ACC112 (cell line): Measurements from ENCODE around the gene OR1I1.
"Not testable (repeated sequence)": the region's sequence is repeated elsewhere in the genome, so short reads cannot be mapped to it uniquely, and the experiment has no call there.

Experiments used
- H2AFZ ChIP-seq: fragments of 200-600 bp; sonication (generic); one replicate; pipeline ENCODE4 v1.6.0; 2017; ENCODE audit warnings: antibody characterized with exemption, low read length; ENCODE audit not compliant: unreplicated experiment
- H3K27ac ChIP-seq: fragments of 200-600 bp; sonication (generic); 2 replicates; pipeline ENCODE4 v1.5.1; 2014; ENCODE audit warnings: low read depth, mild to moderate bottlenecking, antibody characterized with exemption, low read length, moderate library complexity
- H3K27me3 ChIP-seq: fragments of 200-600 bp; sonication (generic); 2 replicates; pipeline ENCODE4 v1.6.1; 2014; ENCODE audit warnings: mild to moderate bottlenecking, antibody characterized with exemption, low read length, moderate library complexity, mixed read lengths; ENCODE audit not compliant: insufficient read depth
- H3K36me3 ChIP-seq: fragments of 200-600 bp; sonication (generic); 2 replicates; pipeline ENCODE4 v1.6.1; 2016; ENCODE audit warnings: mild to moderate bottlenecking, antibody characterized with exemption, low read length, moderate library complexity, mixed read lengths; ENCODE audit not compliant: insufficient read depth
- H3K4me1 ChIP-seq: fragments of 200-600 bp; sonication (generic); one replicate; pipeline ENCODE4 v1.6.1; 2016; ENCODE audit warnings: low read length, mixed read lengths; ENCODE audit not compliant: insufficient read depth, unreplicated experiment, control insufficient read depth
- H3K4me3 ChIP-seq: fragments of 200-600 bp; sonication (generic); 2 replicates; pipeline ENCODE4 v1.5.1; 2014; ENCODE audit warnings: mild to moderate bottlenecking, low read depth, low read length
- H3K79me2 ChIP-seq: fragments of 200-600 bp; sonication (generic); one replicate; pipeline ENCODE4 v1.6.0; 2016; ENCODE audit warnings: low read length; ENCODE audit not compliant: control insufficient read depth, unreplicated experiment, insufficient read depth

Gene OR1I1

DNA sequence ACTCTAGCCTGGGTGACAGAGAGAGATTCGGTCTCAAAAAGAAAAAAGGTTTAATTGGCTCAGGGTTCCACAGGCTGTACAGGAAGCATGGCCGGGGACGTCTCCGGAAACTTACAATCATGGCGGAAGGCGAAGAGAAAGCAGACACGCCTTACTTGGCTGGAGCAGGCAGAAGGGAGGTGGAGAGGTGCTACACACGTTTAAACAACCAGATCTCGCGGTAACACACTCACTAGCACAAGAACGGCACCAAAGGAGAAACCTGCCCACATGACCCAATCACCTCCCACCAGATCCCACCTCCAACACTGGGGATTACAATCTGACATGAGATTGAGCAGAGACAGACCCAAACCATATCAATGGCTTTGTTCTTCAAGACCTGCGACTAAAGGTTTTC, 20.0 kb upstream of the OR1I1 start:
- no peaks in the 10 kb centered on the region for H3K36me3 ChIP-seq
- H3K27ac ChIP-seq, result no peak overlapping the region
- H3K4me1 ChIP-seq, result no peaks in the 10 kb centered on the region
- H3K4me3 ChIP-seq, result no peak overlapping the region
- no peaks in the 10 kb centered on the region for H3K79me2 ChIP-seq
- H3K27me3 ChIP-seq, result peaks cover 45% of the 10 kb centered on the region
- H2AFZ ChIP-seq, result no peak overlapping the region

GRCh38 chr19:15070386-15070785, 11.6 kb upstream of the OR1I1 start:
- not testable (repeated sequence) for H3K79me2 ChIP-seq, H3K36me3 ChIP-seq, H3K4me1 ChIP-seq, H3K4me3 ChIP-seq, H2AFZ ChIP-seq, H3K27ac ChIP-seq
- H3K27me3 ChIP-seq, result peaks cover 12% of the 10 kb centered on the region

- H3K27me3 ChIP-seq, result peaks cover 2% of the 10 kb centered on the region; the same call in 1 of the 2 replicates
- no peak overlapping the region for H3K4me3 ChIP-seq
- no peak overlapping the region for H3K27ac ChIP-seq
- H3K79me2 ChIP-seq, result no peaks in the 10 kb centered on the region
- no peaks in the 10 kb centered on the region for H3K4me1 ChIP-seq
- no peak overlapping the region for H2AFZ ChIP-seq
- H3K36me3 ChIP-seq, result no peaks in the 10 kb centered on the region
Measured at GRCh38 chr19:15072930-15073647, 8.9 kb upstream of the OR1I1 start.

DNA sequence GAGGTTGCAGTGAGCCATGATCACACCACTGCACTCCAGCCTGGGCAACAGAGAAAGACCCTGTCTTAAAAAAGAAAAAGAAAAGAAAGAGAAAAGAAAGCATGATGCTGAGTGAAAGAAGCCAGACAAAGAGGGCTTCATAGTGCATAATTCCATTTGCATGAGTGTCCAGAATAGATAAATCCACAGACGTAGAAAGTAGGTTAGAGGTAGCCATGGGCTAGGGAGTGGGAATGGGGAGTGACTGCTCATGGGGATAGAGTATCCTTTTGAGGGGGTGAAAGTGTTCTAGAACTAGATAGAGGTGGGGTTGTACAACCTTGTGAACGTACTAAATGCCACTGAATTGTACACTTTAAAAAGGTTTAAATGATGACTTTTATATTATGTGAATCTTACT, 7.6 kb upstream of the OR1I1 start:
- Histone ChIP-seq H3K4me3 (no peak overlapping the region), H3K36me3 (no peaks in the 10 kb centered on the region), H3K27me3 (peaks cover 8% of the 10 kb centered on the region; the same call in 1 of the 2 replicates), H3K27ac (no peak overlapping the region), H3K79me2 (no peaks in the 10 kb centered on the region), H2AFZ (no peak overlapping the region), H3K4me1 (no peaks in the 10 kb centered on the region)

DNA sequence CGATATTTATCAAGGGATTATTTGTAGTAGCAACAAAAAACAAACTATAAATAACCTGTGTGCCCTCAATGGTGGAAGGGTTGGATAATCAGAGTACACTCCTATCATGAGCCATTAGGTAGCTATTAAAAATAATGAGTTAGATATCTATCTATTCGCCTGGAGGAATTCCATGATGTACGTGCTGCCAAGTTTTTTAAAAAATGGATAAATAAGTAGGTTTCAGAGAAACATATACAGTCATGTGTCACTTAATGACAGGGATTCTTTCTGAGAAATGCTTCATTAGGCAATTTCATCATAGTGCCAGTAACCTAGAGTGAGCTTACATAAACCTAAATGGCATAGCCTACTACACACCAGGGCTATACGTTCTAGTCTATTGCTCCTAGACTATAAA, 6.2 kb upstream of the OR1I1 start:
- peaks cover 11% of the 10 kb centered on the region; the same call in 1 of the 2 replicates for H3K27me3 ChIP-seq
- H2AFZ ChIP-seq, result no peak overlapping the region
- no peaks in the 10 kb centered on the region for H3K4me1 ChIP-seq

DNA sequence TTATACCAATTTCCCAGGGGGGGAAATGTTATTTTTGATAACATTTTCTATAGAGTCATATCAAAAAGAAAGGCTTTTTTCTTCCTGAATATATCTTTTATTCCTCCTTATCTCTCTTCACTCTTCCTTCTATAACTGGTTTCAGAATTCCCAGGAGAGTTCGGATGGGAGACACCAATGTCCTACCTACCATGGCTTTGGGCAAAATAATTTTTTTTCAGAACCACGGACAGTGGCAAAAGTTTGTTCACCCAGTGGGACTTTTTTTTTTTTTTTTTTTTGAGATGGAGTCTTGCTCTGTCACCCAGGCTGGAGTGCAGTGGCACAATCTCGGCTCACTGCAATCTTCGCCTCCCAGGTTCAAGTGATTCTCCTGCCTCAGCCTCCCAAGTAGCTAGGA, 2.0 kb upstream of the OR1I1 start:
- not testable (repeated sequence) for H2AFZ ChIP-seq, H3K27ac ChIP-seq, H3K4me3 ChIP-seq, H3K36me3 ChIP-seq, H3K4me1 ChIP-seq, H3K79me2 ChIP-seq
- H3K27me3 ChIP-seq, result peaks cover 19% of the 10 kb centered on the region; the same call in 1 of the 2 replicates

More for the DNA sequence above, 6.2 kb upstream of the OR1I1 start:
- Histone ChIP-seq H3K27ac (no peak overlapping the region), H3K4me3 (no peak overlapping the region), H3K79me2 (no peaks in the 10 kb centered on the region), H3K36me3 (no peaks in the 10 kb centered on the region)

DNA sequence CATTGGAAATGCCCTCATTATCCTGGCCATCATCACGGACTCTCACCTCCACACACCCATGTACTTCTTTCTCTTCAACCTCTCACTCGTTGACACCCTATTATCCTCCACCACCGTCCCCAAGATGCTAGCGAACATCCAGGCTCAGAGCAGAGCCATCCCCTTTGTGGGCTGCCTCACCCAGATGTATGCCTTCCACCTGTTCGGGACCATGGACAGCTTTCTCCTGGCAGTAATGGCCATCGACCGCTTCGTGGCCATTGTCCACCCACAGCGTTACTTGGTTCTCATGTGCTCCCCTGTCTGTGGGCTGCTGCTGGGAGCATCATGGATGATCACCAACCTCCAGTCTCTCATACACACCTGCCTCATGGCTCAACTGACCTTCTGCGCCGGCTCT, 5.2 kb downstream of the OR1I1 start:
- Histone ChIP-seq H3K27ac (no peak overlapping the region), H3K27me3 (peaks cover 36% of the 10 kb centered on the region), H3K4me3 (no peak overlapping the region), H2AFZ (no peak overlapping the region), H3K36me3 (no peaks in the 10 kb centered on the region), H3K4me1 (no peaks in the 10 kb centered on the region), H3K79me2 (no peaks in the 10 kb centered on the region)

- Histone ChIP-seq H3K4me3 (no peak overlapping the region), H3K4me1 (no peaks in the 10 kb centered on the region), H3K27me3 (peaks cover 14% of the 10 kb centered on the region), H3K79me2 (no peaks in the 10 kb centered on the region), H2AFZ (no peak overlapping the region), H3K36me3 (no peaks in the 10 kb centered on the region), H3K27ac (no peak overlapping the region)
Measured at GRCh38 chr19:15091918-15092753, 10.1 kb downstream of the OR1I1 start.

DNA sequence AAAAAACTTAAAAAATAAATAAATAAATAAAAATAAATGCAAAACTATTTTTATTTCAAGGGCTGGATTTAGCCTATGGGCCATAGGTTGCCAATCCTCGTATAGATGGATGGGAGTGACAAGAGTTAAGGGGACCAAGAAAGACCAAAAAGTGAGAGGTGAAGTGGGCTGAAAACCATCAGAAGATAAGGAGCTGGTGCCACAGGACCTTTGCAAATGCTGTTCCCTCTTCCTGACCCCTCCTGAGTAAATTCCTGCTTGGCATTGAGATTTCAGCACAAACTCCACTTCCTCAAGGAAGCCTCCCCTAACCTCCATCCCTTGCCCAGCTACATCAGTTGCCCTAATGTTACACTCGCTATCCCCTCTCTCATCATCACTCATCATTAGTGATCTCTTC, 11.0 kb downstream of the OR1I1 start:
- Histone ChIP-seq H3K4me1 (no peaks in the 10 kb centered on the region), H3K27me3 (peaks cover 5% of the 10 kb centered on the region), H3K4me3 (no peak overlapping the region), H3K79me2 (no peaks in the 10 kb centered on the region), H3K36me3 (no peaks in the 10 kb centered on the region), H3K27ac (no peak overlapping the region), H2AFZ (no peak overlapping the region)

GRCh38 chr19:15096223-15096622, 14.2 kb downstream of the OR1I1 start:
- H3K27me3 ChIP-seq, result no peaks in the 10 kb centered on the region
- no peak overlapping the region for H3K4me3 ChIP-seq
- H3K79me2 ChIP-seq, result no peaks in the 10 kb centered on the region
- H3K36me3 ChIP-seq, result no peaks in the 10 kb centered on the region
- H3K27ac ChIP-seq, result no peak overlapping the region
- H2AFZ ChIP-seq, result no peak overlapping the region
- no peaks in the 10 kb centered on the region for H3K4me1 ChIP-seq

GRCh38 chr19:15097980-15098379, 16.0 kb downstream of the OR1I1 start:
- not testable (repeated sequence) for H2AFZ ChIP-seq

More at GRCh38 chr19:15097980-15098379, 16.0 kb downstream of the OR1I1 start:
- H3K36me3 ChIP-seq, H3K4me3 ChIP-seq, H3K27me3 ChIP-seq, H3K4me1 ChIP-seq, H3K79me2 ChIP-seq, H3K27ac ChIP-seq: not testable (repeated sequence)
